Mesothelial cell of epicardium (in vitro differentiated cells): Measurements from ENCODE around the gene CDH4. TPM values are rescaled to one million over a fixed set of nuclear protein-coding genes. Genes with fewer than 3 reads are reported as not detected.

Source experiments
- DNase-seq, 2 experiments: peaks; one replicate each; pipeline ENCODE4 v3.0.0; 2021; ENCODE audit warnings: low spot score in 2 of 2; ENCODE audit not compliant: unreplicated experiment in 2 of 2
- H3K27ac Mint-ChIP-seq: 2 replicates; pipeline ENCODE4 v1.8.0; 2021; ENCODE audit warnings: mixed read lengths
- H3K27me3 Mint-ChIP-seq: 2 replicates; pipeline ENCODE4 v1.8.0; 2021; ENCODE audit warnings: low read depth, mixed read lengths
- H3K36me3 Mint-ChIP-seq: 2 replicates; pipeline ENCODE4 v1.8.0; 2021; ENCODE audit warnings: mixed read lengths
- H3K4me1 Mint-ChIP-seq: 2 replicates; pipeline ENCODE4 v1.8.0; 2021; ENCODE audit warnings: mixed read lengths
- H3K4me3 Mint-ChIP-seq: 2 replicates; pipeline ENCODE4 v1.8.0; 2021; ENCODE audit warnings: mild to moderate bottlenecking, moderate library complexity, mixed read lengths
- H3K9me3 Mint-ChIP-seq: 2 replicates; pipeline ENCODE4 v1.8.0; 2021; ENCODE audit warnings: mixed read lengths
- CTCF ChIP-seq: fragments of 200-600 bp; sonication (generic); IDR thresholded peaks from one replicate; pipeline ENCODE4 v1.5.0; 2021; ENCODE audit warnings: antibody characterized with exemption; ENCODE audit not compliant: unreplicated experiment
- total RNA-seq: library from RNA; stranded (reverse); gene quantifications from 3 replicates; pipeline ENCODE4 v1.2.1, GENCODE V29; 2021

The CDH4 gene
- total RNA-seq, 1 donor from 2014 or later, result 1.1 TPM

GRCh38 chr20:61931476-61932198 lies 679.6 kb downstream of the CDH4 start:
- Mint-ChIP-seq H3K27ac (no peak overlapping the region), H3K27me3 (no peaks in the 10 kb centered on the region), H3K9me3 (no peaks in the 10 kb centered on the region), H3K4me3 (no peak overlapping the region), H3K36me3 (no peaks in the 10 kb centered on the region), H3K4me1 (no peaks in the 10 kb centered on the region)
- peak in 1 of 2 experiments; percentile 8 for DNase-seq
- no peak for TF ChIP-seq CTCF

- TF ChIP-seq CTCF, result no peak
These were observed 680.1 kb downstream of the CDH4 start for GRCh38 chr20:61932199-61932592.

GRCh38 chr20:61932711-61933480 lies 680.8 kb downstream of the CDH4 start:
- Mint-ChIP-seq H3K9me3 (no peaks in the 10 kb centered on the region), H3K36me3 (no peaks in the 10 kb centered on the region), H3K27me3 (no peaks in the 10 kb centered on the region), H3K27ac (no peak overlapping the region), H3K4me1 (no peaks in the 10 kb centered on the region), H3K4me3 (no peak overlapping the region)
- DNase-seq, result peak in 1 of 2 experiments; percentile 20
- TF ChIP-seq CTCF, result no peak

More at GRCh38 chr20:61932199-61932592, 680.1 kb downstream of the CDH4 start:
- peak in 1 of 2 experiments; percentile 15 for DNase-seq
- Mint-ChIP-seq H3K4me3 (no peak overlapping the region), H3K27ac (no peak overlapping the region), H3K4me1 (no peaks in the 10 kb centered on the region), H3K36me3 (no peaks in the 10 kb centered on the region), H3K27me3 (no peaks in the 10 kb centered on the region), H3K9me3 (no peaks in the 10 kb centered on the region)

GRCh38 chr20:61933481-61933950 lies 681.5 kb downstream of the CDH4 start:
- Mint-ChIP-seq H3K27me3 (no peaks in the 10 kb centered on the region), H3K36me3 (no peaks in the 10 kb centered on the region), H3K4me1 (no peaks in the 10 kb centered on the region), H3K4me3 (no peak overlapping the region), H3K9me3 (no peaks in the 10 kb centered on the region), H3K27ac (no peak overlapping the region)
- no peak for DNase-seq
- TF ChIP-seq CTCF, result no peak

GRCh38 chr20:61933951-61934715 lies 682.1 kb downstream of the CDH4 start:
- no peak for DNase-seq
- TF ChIP-seq CTCF, result no peak
- no peaks in the 10 kb centered on the region for H3K27me3 Mint-ChIP-seq
- no peaks in the 10 kb centered on the region for H3K9me3 Mint-ChIP-seq
- no peaks in the 10 kb centered on the region for H3K4me1 Mint-ChIP-seq
- no peaks in the 10 kb centered on the region for H3K36me3 Mint-ChIP-seq
- H3K27ac Mint-ChIP-seq, result no peak overlapping the region
- H3K4me3 Mint-ChIP-seq, result no peak overlapping the region
